D721Med (cell line): ENCODE data around the gene NUBP1.

Source experiments
- DNase-seq: peaks from one replicate; pipeline ENCODE4 v3.0.0; 2011; ENCODE audit warnings: low spot score; ENCODE audit not compliant: insufficient read length
- FAIRE-seq: peaks from 2 replicates; lab custom pipeline; 2011; peaks lifted over from hg19 to GRCh38; lab: Jason Lieb, UNC
- TF ChIP-seq, protein P1 (sequence below): IDR thresholded peaks from 2 replicates; pipeline ENCODE4 v1.5.1; 2012; ENCODE audit warnings: mild to moderate bottlenecking, control low read depth; ENCODE audit not compliant: insufficient read depth; ENCODE audit errors: missing control alignments

Gene NUBP1

DNA sequence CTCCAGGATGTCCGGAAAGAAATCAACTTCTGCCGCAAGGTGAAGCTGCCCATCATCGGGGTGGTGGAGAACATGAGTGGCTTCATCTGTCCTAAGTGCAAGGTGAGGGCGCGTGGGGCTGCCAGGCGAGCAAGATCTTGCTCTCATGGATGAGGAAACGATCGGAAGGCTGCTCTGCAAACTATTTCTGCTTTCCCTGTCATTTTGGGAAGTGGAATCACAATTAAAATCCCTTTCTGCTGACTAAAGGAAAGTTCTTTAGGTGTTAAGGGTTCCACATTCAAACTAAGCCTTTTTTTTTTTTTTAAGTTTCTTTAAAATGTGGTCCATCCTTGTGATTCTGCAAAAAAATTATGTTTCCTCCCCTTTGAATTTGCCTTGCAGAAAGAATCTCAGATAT, 17.7 kb downstream of the NUBP1 start:
- TF ChIP-seq, protein P1, sequence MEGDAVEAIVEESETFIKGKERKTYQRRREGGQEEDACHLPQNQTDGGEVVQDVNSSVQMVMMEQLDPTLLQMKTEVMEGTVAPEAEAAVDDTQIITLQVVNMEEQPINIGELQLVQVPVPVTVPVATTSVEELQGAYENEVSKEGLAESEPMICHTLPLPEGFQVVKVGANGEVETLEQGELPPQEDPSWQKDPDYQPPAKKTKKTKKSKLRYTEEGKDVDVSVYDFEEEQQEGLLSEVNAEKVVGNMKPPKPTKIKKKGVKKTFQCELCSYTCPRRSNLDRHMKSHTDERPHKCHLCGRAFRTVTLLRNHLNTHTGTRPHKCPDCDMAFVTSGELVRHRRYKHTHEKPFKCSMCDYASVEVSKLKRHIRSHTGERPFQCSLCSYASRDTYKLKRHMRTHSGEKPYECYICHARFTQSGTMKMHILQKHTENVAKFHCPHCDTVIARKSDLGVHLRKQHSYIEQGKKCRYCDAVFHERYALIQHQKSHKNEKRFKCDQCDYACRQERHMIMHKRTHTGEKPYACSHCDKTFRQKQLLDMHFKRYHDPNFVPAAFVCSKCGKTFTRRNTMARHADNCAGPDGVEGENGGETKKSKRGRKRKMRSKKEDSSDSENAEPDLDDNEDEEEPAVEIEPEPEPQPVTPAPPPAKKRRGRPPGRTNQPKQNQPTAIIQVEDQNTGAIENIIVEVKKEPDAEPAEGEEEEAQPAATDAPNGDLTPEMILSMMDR, result no peak
- no peak for FAIRE-seq
- DNase-seq, result no peak

DNA sequence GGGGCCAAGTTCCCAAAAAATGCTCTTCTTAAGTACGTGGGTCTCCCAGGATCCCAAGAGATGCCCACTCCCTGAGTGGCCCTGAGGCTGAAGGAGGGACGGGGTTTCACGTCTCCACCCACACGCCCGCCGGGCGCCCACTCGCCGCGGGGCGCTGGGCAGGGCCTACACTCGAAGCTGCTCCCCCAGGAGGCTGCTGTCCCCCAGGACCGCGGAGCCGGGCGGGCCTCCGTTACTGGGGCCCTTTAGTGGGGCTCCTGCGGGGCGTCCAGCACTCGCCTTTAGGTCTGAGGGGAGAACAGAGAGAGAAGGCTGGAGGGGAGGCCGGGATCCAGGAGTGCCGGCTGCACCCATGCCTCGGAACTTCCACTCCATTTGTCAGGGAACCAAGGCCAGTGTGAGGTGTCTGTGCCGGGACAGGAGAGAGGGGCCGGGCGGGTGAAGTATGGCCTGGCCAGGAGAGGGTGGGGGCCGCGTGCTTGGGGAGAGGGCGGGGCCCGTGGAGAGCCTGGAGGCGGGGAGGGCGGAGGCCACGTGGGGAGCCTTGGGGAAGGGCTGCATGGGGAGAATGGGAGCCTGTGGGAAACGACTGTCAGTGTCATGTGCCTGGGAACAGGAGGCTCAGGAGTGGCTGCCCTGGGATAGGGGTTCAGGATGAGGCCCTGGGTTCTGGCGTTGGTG, 18.8 kb downstream of the NUBP1 start:
- FAIRE-seq (no peak), DNase-seq (no peak)
- TF ChIP-seq, protein P1, result no peak

GRCh38 chr16:10763456-10763855, 19.8 kb downstream of the NUBP1 start:
- FAIRE-seq, result no peak
- TF ChIP-seq, protein P1, result no peak
- DNase-seq, result no peak

DNA sequence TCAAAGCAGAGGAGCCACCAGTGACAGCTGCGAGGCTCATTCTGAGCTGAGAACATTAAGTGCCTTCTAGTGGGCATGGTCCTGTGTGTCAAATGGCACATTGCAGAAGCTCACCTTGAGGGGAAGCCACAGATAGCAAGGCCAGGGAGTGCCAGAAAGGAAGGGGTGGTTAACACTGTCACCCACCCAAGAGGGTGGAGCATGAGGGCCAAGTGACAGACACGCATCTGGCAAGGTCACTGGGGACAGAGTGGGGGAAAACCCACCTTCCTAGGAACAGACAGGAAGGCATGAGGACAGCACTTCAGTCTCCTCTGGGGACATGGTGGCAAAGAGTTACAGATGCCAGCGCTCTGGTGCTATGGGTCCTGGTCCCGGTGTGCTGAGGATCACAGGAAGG, 22.1 kb downstream of the NUBP1 start:
- TF ChIP-seq, protein P1, result no peak
- no peak for DNase-seq
- FAIRE-seq, result no peak

GRCh38 chr16:10767127-10767526, 23.5 kb downstream of the NUBP1 start:
- FAIRE-seq (no peak), DNase-seq (no peak)
- TF ChIP-seq, protein P1, result no peak

DNA sequence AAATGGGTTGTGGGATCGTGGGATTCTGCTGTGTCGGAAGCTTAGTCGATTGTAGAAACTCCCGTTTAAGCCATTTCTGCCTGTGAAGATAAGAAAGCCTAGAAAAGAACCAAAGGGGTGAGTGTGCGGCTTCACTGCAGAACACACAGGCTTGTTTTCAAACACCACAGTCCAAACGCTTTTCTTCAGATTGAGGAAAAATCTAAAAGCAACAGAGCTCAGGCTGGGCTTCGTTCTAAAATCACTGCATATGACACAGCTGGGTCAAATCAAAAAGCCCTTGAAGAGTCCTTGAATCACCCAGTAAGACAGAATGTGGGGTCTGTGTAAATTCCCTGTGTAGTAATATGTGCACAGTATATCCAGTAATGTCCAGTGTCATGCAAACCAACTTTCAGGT, 25.7 kb downstream of the NUBP1 start:
- DNase-seq (no peak), FAIRE-seq (no peak)
- TF ChIP-seq, protein P1, result no peak

- TF ChIP-seq, protein P1, result no peak
These were observed 27.3 kb downstream of the NUBP1 start for GRCh38 chr16:10770907-10771306.

More at GRCh38 chr16:10770907-10771306, 27.3 kb downstream of the NUBP1 start:
- FAIRE-seq, result no peak
- no peak for DNase-seq
